ENCODE data around the gene TENT4B.

- TF ChIP-seq CTCF (IDR thresholded peaks at IDR 0.05) (no peak), ZFX (IDR thresholded peaks at IDR 0.05; ENCODE audit: borderline replicate concordance) (no peak)
Measured at GRCh38 chr16:50124769-50125168, 28.3 kb upstream of the TENT4B start.
